Neutrophil (primary cell): ENCODE measurements around the gene VTCN1.

ENCODE experiments used
- H3K27ac ChIP-seq: fragments of 200-600 bp; sonication (generic); 2 replicates; pipeline ENCODE4 v1.5.1; 2016; ENCODE audit warnings: mild to moderate bottlenecking, moderate library complexity
- H3K27me3 ChIP-seq: fragments of 200-600 bp; sonication (generic); 2 replicates; pipeline ENCODE4 v1.6.0; 2016; ENCODE audit warnings: mild to moderate bottlenecking
- H3K36me3 ChIP-seq: fragments of 200-600 bp; sonication (generic); 2 replicates; pipeline ENCODE4 v1.5.1; 2017
- H3K4me1 ChIP-seq, 2 experiments: fragments of 200-600 bp in 1 of 2; sonication (generic) in 1 of 2; 1 replicate in 1 of 2; 2 replicates in 1 of 2; pipeline versions ENCODE4 v1.5.1 to v1.6.1; 2013 to 2016; ENCODE audit warnings: low read depth in 1 of 2, low read length in 1 of 2, mild to moderate bottlenecking in 1 of 2, moderate library complexity in 1 of 2; ENCODE audit not compliant: control insufficient read depth in 1 of 2, insufficient read depth in 1 of 2
- H3K4me3 ChIP-seq, 2 experiments: fragments of 200-600 bp in 1 of 2; sonication (generic) in 1 of 2; 1 replicate in 1 of 2; 2 replicates in 1 of 2; pipeline ENCODE4 v1.5.1; 2013 to 2016; ENCODE audit warnings: low read depth in 1 of 2, low read length in 1 of 2, mild to moderate bottlenecking in 1 of 2, moderate library complexity in 1 of 2
- H3K9me3 ChIP-seq: fragments of 200-600 bp; sonication (generic); 2 replicates; pipeline ENCODE4 v1.5.1; 2016
- TF ChIP-seq, protein P1 (sequence below): fragments of 200-600 bp; sonication (generic); IDR thresholded peaks from 2 replicates; pipeline ENCODE4 v1.5.1; 2016; ENCODE audit warnings: antibody characterized with exemption

VTCN1 gene

GRCh38 chr1:117137281-117137855, 73.4 kb downstream of the VTCN1 start:
- TF ChIP-seq, protein P1, sequence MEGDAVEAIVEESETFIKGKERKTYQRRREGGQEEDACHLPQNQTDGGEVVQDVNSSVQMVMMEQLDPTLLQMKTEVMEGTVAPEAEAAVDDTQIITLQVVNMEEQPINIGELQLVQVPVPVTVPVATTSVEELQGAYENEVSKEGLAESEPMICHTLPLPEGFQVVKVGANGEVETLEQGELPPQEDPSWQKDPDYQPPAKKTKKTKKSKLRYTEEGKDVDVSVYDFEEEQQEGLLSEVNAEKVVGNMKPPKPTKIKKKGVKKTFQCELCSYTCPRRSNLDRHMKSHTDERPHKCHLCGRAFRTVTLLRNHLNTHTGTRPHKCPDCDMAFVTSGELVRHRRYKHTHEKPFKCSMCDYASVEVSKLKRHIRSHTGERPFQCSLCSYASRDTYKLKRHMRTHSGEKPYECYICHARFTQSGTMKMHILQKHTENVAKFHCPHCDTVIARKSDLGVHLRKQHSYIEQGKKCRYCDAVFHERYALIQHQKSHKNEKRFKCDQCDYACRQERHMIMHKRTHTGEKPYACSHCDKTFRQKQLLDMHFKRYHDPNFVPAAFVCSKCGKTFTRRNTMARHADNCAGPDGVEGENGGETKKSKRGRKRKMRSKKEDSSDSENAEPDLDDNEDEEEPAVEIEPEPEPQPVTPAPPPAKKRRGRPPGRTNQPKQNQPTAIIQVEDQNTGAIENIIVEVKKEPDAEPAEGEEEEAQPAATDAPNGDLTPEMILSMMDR: no peak
- Histone ChIP-seq H3K4me1 (no peaks in the 10 kb centered on the region), H3K9me3 (no peaks in the 10 kb centered on the region), H3K27me3 (peaks cover 6% of the 10 kb centered on the region), H3K4me3 (no peak overlapping the region), H3K36me3 (no peaks in the 10 kb centered on the region), H3K27ac (no peak overlapping the region)

DNA sequence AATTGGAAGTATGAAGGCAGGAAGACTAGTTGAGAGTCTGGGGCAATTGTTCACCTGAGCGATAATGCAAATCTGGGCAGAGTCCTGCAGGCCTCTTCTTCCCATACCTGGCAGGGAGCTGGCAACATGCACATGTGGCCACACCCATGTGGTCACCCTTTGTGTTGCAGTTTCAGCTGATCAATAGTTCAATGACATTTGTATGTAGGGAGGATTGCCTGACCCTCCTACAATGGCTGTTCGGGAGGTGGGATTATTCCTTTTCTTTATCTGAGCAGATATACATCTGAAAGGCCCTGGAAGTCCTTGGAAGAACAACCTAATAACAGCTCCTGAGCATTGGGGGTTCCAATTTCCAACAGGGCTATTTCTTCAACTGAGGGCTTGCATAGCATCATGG, 74.0 kb downstream of the VTCN1 start:
- Histone ChIP-seq H3K9me3 (no peaks in the 10 kb centered on the region), H3K4me1 (no peaks in the 10 kb centered on the region), H3K36me3 (no peaks in the 10 kb centered on the region), H3K27ac (no peak overlapping the region), H3K27me3 (peaks cover 6% of the 10 kb centered on the region), H3K4me3 (no peak overlapping the region)
- TF ChIP-seq, protein P1: no peak

- H3K4me3 ChIP-seq: no peak overlapping the region
- H3K36me3 ChIP-seq: no peaks in the 10 kb centered on the region
- no peaks in the 10 kb centered on the region for H3K4me1 ChIP-seq
- no peaks in the 10 kb centered on the region for H3K9me3 ChIP-seq
- peaks cover 6% of the 10 kb centered on the region for H3K27me3 ChIP-seq
- TF ChIP-seq, protein P1: no peak
- H3K27ac ChIP-seq: no peak overlapping the region
These were observed 75.4 kb downstream of the VTCN1 start for GRCh38 chr1:117135329-117135728.

DNA sequence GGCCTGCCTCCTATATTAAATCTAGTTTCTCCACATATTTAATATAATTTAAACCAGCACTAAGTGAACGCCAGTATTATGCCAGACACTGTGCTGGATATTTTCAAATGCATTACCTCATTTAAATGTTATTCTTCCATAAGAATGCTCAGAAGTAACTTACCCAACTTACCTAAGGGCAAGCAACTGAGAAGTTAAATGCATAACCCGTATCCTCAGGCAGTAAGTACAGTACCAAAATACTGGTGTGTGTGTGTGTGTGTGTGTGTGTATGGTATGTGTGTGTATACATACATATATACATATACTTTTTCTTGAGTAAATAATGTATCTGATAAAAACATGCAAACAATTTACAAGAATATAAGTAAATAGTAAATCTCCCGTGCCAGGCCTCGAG, 80.2 kb downstream of the VTCN1 start:
- peaks cover 17% of the 10 kb centered on the region for H3K27me3 ChIP-seq
- H3K9me3 ChIP-seq: no peaks in the 10 kb centered on the region
- no peak overlapping the region for H3K27ac ChIP-seq
- no peaks in the 10 kb centered on the region for H3K36me3 ChIP-seq
- no peak overlapping the region for H3K4me3 ChIP-seq
- TF ChIP-seq, protein P1: no peak
- H3K4me1 ChIP-seq: no peaks in the 10 kb centered on the region

GRCh38 chr1:117128323-117129079, 82.2 kb downstream of the VTCN1 start:
- TF ChIP-seq, protein P1: no peak
- Histone ChIP-seq H3K4me1 (no peaks in the 10 kb centered on the region), H3K36me3 (no peaks in the 10 kb centered on the region), H3K9me3 (no peaks in the 10 kb centered on the region), H3K27ac (no peak overlapping the region), H3K4me3 (no peak overlapping the region), H3K27me3 (peaks cover 36% of the 10 kb centered on the region)
